ENCODE results near the gene ALDH3B1. TPM values are rescaled to one million over a fixed set of nuclear protein-coding genes. Genes with fewer than 3 reads are reported as not detected.
"Not testable (repeated sequence)": the region's sequence is repeated elsewhere in the genome, so short reads cannot be mapped to it uniquely, and the experiment has no call there.

The ALDH3B1 gene
- total and polyA plus RNA-seq, 2 of the 4 experiments (the other 2 are of a cell fraction) = 11.8 to 22.8 TPM

DNA sequence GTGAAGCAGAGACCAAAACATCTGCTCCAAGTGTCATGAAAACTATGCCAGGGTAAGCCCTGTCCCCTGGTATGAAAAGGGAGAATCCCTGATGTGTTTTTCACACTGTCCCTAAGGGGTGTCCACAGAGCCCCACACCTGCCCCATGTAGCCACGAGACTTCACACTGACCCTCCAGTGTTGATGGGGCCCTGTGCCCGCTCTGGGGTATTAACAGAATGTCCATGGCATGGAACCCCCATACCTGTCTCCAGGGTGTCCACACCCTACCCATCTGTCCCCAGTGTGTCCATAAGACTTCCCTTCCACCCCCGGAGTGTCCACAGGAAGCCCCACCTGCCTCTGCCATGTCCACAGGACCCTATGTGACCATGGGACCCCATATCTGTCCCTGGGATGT, 15.0 kb upstream of the ALDH3B1 start:
- H4K5ac ChIP-seq (ENCODE audit: low read depth, low read length); H3K9ac ChIP-seq (ENCODE audit: low read depth, low read length); BruUV-seq (replicated peaks); H3K4ac ChIP-seq (ENCODE audit: low read depth, low read length); H3K9me1 ChIP-seq (ENCODE audit: insufficient read depth, low read length); H3K27me3 ChIP-seq (ENCODE audit: control insufficient read depth, insufficient read depth, low read length); H2AFZ ChIP-seq (replicated peaks; ENCODE audit: low read length, poor library complexity); H3K14ac ChIP-seq (replicated peaks; ENCODE audit: low read depth, low read length); H3K4me2 ChIP-seq (ENCODE audit: low read depth, low read length); H2BK5ac ChIP-seq (ENCODE audit: low read depth, low read length, poor library complexity, severe bottlenecking); POLR2A ChIA-PET (ENCODE audit: unreplicated experiment); H4K91ac ChIP-seq (ENCODE audit: insufficient read depth, low read depth, low read length); H2BK15ac ChIP-seq (ENCODE audit: low read depth, low read length); H3K36me3 ChIP-seq (ENCODE audit: control insufficient read depth, insufficient read depth, low read length); H3K18ac ChIP-seq (ENCODE audit: low read depth, low read length); H2BK120ac ChIP-seq (ENCODE audit: low read depth, low read length); H2BK20ac ChIP-seq (ENCODE audit: low read depth, low read length); H3K27ac ChIP-seq (ENCODE audit: insufficient read depth, low read length); in situ Hi-C loops (cut with MboI; ENCODE audit: low sequenced_read_pairs); H3K9me3 ChIP-seq (ENCODE audit: control insufficient read depth, insufficient read depth, low read length); H3K56ac ChIP-seq (ENCODE audit: extremely low read depth, insufficient read depth, low read length); intact Hi-C loops (cut with micrococcal nuclease); CTCF ChIA-PET; ATAC-seq (ENCODE audit: low read depth); H2AK5ac ChIP-seq (ENCODE audit: low read depth, low read length); H3K79me1 ChIP-seq (ENCODE audit: low read depth in 1 of 2, low read length in 2 of 2); H3K23ac ChIP-seq (ENCODE audit: low read depth, low read length); H4K20me1 ChIP-seq (ENCODE audit: insufficient read depth, low read length); H2AK9ac ChIP-seq (replicated peaks; ENCODE audit: low read depth, low read length, poor library complexity); H3K4me3 ChIP-seq (ENCODE audit: insufficient read depth, low read depth, low read length); DNase-seq; H4K8ac ChIP-seq (ENCODE audit: low read depth in 2 of 2, low read length in 2 of 2); H3K4me1 ChIP-seq (ENCODE audit: control insufficient read depth, insufficient read depth, low read length); dilution Hi-C loops (cut with HindIII; ENCODE audit: low sequenced_read_pairs, unreplicated experiment): not testable (repeated sequence)
- WGBS, 2 experiments (ENCODE audit: extremely low coverage in 2 of 2, insufficient read length in 1 of 2) = no CpG with 5 or more reads among the region's 3 CpGs

GRCh38 chr11:67995579-67995978, 14.5 kb upstream of the ALDH3B1 start:
- H2BK120ac ChIP-seq (ENCODE audit: low read depth, low read length); ATAC-seq (ENCODE audit: low read depth); H3K9me1 ChIP-seq (ENCODE audit: insufficient read depth, low read length); H3K4ac ChIP-seq (ENCODE audit: low read depth, low read length); H2AFZ ChIP-seq (replicated peaks; ENCODE audit: low read length, poor library complexity); H2BK20ac ChIP-seq (ENCODE audit: low read depth, low read length); H4K5ac ChIP-seq (ENCODE audit: low read depth, low read length); H3K27ac ChIP-seq (ENCODE audit: insufficient read depth, low read length); H4K91ac ChIP-seq (ENCODE audit: insufficient read depth, low read depth, low read length); H4K20me1 ChIP-seq (ENCODE audit: insufficient read depth, low read length); H3K14ac ChIP-seq (replicated peaks; ENCODE audit: low read depth, low read length); H3K23ac ChIP-seq (ENCODE audit: low read depth, low read length); H3K56ac ChIP-seq (ENCODE audit: extremely low read depth, insufficient read depth, low read length); CTCF ChIA-PET; intact Hi-C loops (cut with micrococcal nuclease); H2AK5ac ChIP-seq (ENCODE audit: low read depth, low read length); H3K79me1 ChIP-seq (ENCODE audit: low read depth in 1 of 2, low read length in 2 of 2); H2AK9ac ChIP-seq (replicated peaks; ENCODE audit: low read depth, low read length, poor library complexity); dilution Hi-C loops (cut with HindIII; ENCODE audit: low sequenced_read_pairs, unreplicated experiment); H3K9ac ChIP-seq (ENCODE audit: low read depth, low read length); H3K4me2 ChIP-seq (ENCODE audit: low read depth, low read length); DNase-seq; BruUV-seq (replicated peaks); H4K8ac ChIP-seq (ENCODE audit: low read depth in 2 of 2, low read length in 2 of 2); POLR2A ChIA-PET (ENCODE audit: unreplicated experiment); H2BK5ac ChIP-seq (ENCODE audit: low read depth, low read length, poor library complexity, severe bottlenecking); in situ Hi-C loops (cut with MboI; ENCODE audit: low sequenced_read_pairs); H3K27me3 ChIP-seq (ENCODE audit: control insufficient read depth, insufficient read depth, low read length); H3K36me3 ChIP-seq (ENCODE audit: control insufficient read depth, insufficient read depth, low read length); H3K18ac ChIP-seq (ENCODE audit: low read depth, low read length); H3K4me3 ChIP-seq (ENCODE audit: insufficient read depth, low read depth, low read length); H3K4me1 ChIP-seq (ENCODE audit: control insufficient read depth, insufficient read depth, low read length); H3K9me3 ChIP-seq (ENCODE audit: control insufficient read depth, insufficient read depth, low read length); H2BK15ac ChIP-seq (ENCODE audit: low read depth, low read length): not testable (repeated sequence)
- WGBS, 2 experiments (ENCODE audit: extremely low coverage in 2 of 2, insufficient read length in 1 of 2) = 90% methylated on average over 2 of the region's 14 CpGs; no CpG with 5 or more reads in 1 of the 2 experiments

All from IMR-90 (cell line).